DOHH2 (cell line): ENCODE data around the gene TTLL3.
"Not testable (repeated sequence)": the region's sequence is repeated elsewhere in the genome, so short reads cannot be mapped to it uniquely, and the experiment has no call there.

ENCODE experiments used
- H3F3A ChIP-seq: fragments of 200-600 bp; sonication (generic), shearing (Covaris generic); 2 replicates; pipeline ENCODE4 v1.6.0; 2016; ENCODE audit warnings: antibody characterized with exemption, mild to moderate bottlenecking; ENCODE audit not compliant: control insufficient read depth, insufficient read depth
- H3K27ac ChIP-seq: fragments of 200-600 bp; sonication (generic); 2 replicates; pipeline ENCODE4 v1.5.1; 2014; ENCODE audit warnings: low read depth, mild to moderate bottlenecking, low read length, moderate library complexity
- H3K27me3 ChIP-seq: fragments of 200-600 bp; sonication (generic); 2 replicates; pipeline ENCODE4 v1.6.1; 2014; ENCODE audit warnings: mild to moderate bottlenecking, low read length, mixed read lengths; ENCODE audit not compliant: control insufficient read depth
- H3K36me3 ChIP-seq: fragments of 200-600 bp; sonication (generic); 2 replicates; pipeline ENCODE4 v1.6.1; 2014; ENCODE audit warnings: mild to moderate bottlenecking, low read length, moderate library complexity, mixed read lengths; ENCODE audit not compliant: control insufficient read depth
- H3K4me1 ChIP-seq: fragments of 200-600 bp; sonication (generic); 2 replicates; pipeline ENCODE4 v1.6.1; 2014; ENCODE audit warnings: mild to moderate bottlenecking, low read length, mixed read lengths; ENCODE audit not compliant: control insufficient read depth
- H3K4me2 ChIP-seq: fragments of 200-600 bp; sonication (generic); 2 replicates; pipeline ENCODE4 v1.6.0; 2014; ENCODE audit warnings: mild to moderate bottlenecking, low read length, moderate library complexity
- H3K4me3 ChIP-seq: fragments of 200-600 bp; sonication (generic); 2 replicates; pipeline ENCODE4 v1.5.1; 2014; ENCODE audit warnings: mild to moderate bottlenecking, low read length, mixed read lengths
- H3K79me2 ChIP-seq: fragments of 200-600 bp; sonication (generic); 2 replicates; pipeline ENCODE4 v1.6.1; 2014; ENCODE audit warnings: mild to moderate bottlenecking, low read length, mixed read lengths; ENCODE audit not compliant: control insufficient read depth
- H3K9me2 ChIP-seq: fragments of 200-600 bp; sonication (generic); replicated peaks from 2 replicates; pipeline ENCODE4 v1.6.1; 2014; ENCODE audit warnings: mild to moderate bottlenecking, low read length, mixed read lengths; ENCODE audit not compliant: control insufficient read depth
- H3K9me3 ChIP-seq: fragments of 200-600 bp; sonication (generic); 2 replicates; pipeline ENCODE4 v1.6.1; 2014; ENCODE audit warnings: antibody characterized with exemption, low read length, mixed read lengths; ENCODE audit not compliant: control insufficient read depth, insufficient read depth
- H4K20me1 ChIP-seq: fragments of 200-600 bp; sonication (generic); 2 replicates; pipeline ENCODE4 v1.6.0; 2014; ENCODE audit warnings: low read depth, mild to moderate bottlenecking, antibody characterized with exemption, low read length, moderate library complexity; ENCODE audit not compliant: control insufficient read depth, insufficient read depth
- EZH2phosphoT487 ChIP-seq: fragments of 200-600 bp; sonication (generic); IDR thresholded peaks from 2 replicates; pipeline ENCODE4 v1.6.1; 2017; ENCODE audit warnings: borderline replicate concordance, mild to moderate bottlenecking, antibody characterized with exemption, low read length, moderate library complexity, mixed read lengths
- TF ChIP-seq, protein P1 (sequence below): fragments of 200-600 bp; sonication (generic); IDR thresholded peaks from one replicate; pipeline ENCODE4 v1.5.1; 2014; ENCODE audit warnings: antibody characterized with exemption, mild to moderate bottlenecking, low read depth, low read length; ENCODE audit not compliant: poor library complexity, severe bottlenecking

Gene TTLL3

DNA sequence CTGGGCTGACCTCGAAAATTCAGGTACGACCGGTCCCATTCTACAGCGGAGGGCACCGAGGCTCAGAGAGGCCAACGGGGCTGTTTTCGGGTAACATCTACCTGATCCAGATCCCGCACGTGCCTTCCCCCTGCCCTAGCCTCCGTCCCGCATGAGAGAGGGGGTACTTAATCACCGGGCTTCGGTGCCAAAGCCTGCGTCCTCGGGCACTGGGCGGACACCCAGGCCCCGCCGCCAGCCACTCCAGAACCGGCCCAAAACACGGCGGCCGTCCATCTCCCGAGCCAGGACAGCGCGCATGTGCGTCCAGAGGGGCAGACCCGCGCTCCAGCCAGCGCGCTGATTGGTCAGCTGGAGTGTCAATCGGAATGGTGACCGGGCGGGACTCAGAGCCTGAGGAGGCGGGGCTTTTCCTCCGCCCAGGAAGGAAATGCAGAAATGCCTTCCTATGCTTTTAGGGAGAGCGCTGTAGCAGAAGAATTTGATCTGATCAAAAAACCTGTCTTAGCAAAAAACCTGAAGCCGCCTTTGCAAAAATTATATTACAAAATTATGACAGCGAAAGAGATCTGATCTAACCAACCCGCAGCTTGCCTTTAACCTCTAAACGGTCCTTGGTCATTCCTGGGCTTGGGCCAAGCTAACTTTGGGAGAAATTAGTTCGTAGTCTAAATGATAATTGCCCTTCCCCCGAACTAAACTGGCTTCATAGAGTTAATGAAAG, 33.8 kb downstream of the TTLL3 start, which contains the start of gene RPUSD3:
RPUSD3 (minus strand) TSS at position 294 of the 724 bp plus-strand sequence; CDS start at position 276, 18 bp downstream.
- Histone ChIP-seq H3K27me3 (no peaks in the 10 kb centered on the region), H3K36me3 (peaks cover 38% of the 10 kb centered on the region), H3K4me3 (peak within 1 kb of the TSS; percentile 97), H4K20me1 (no peaks in the 10 kb centered on the region), H3K9me2 (no peaks in the 10 kb centered on the region), H3K4me2 (peak within 1 kb of the TSS; percentile 88), H3K27ac (peak within 1 kb of the TSS; percentile 40), H3F3A (no peaks in the 10 kb centered on the region), H3K79me2 (peaks cover 18% of the 10 kb centered on the region), H3K4me1 (peaks cover 13% of the 10 kb centered on the region), H3K9me3 (no peaks in the 10 kb centered on the region)
- TF ChIP-seq, protein P1, sequence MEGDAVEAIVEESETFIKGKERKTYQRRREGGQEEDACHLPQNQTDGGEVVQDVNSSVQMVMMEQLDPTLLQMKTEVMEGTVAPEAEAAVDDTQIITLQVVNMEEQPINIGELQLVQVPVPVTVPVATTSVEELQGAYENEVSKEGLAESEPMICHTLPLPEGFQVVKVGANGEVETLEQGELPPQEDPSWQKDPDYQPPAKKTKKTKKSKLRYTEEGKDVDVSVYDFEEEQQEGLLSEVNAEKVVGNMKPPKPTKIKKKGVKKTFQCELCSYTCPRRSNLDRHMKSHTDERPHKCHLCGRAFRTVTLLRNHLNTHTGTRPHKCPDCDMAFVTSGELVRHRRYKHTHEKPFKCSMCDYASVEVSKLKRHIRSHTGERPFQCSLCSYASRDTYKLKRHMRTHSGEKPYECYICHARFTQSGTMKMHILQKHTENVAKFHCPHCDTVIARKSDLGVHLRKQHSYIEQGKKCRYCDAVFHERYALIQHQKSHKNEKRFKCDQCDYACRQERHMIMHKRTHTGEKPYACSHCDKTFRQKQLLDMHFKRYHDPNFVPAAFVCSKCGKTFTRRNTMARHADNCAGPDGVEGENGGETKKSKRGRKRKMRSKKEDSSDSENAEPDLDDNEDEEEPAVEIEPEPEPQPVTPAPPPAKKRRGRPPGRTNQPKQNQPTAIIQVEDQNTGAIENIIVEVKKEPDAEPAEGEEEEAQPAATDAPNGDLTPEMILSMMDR = no peak
- TF ChIP-seq EZH2phosphoT487 = no peak

DNA sequence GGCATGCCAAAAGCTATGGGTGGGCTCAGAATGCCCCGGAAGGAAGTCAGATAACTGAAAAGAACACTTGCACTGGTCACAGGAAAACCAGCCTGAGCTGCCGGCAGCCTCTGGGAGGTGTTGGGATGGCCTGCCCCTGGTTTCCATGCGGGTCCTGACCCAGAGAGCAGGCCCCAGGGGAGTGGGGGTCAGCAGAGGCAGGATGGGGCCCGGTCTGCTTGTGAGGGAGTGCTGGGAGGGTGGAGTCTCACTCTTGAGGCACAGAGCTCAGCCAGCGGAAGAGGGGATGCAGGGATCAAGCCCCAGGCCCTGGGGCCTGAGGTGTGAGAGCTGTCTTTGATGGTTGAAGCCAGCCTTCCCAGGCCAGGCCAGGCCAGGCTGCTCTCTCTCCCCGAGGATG, 36.2 kb downstream of the TTLL3 start:
- H3K9me2 ChIP-seq = no peaks in the 10 kb centered on the region
- no peaks in the 10 kb centered on the region for H4K20me1 ChIP-seq
- H3K4me1 ChIP-seq = peaks cover 13% of the 10 kb centered on the region
- peaks cover 18% of the 10 kb centered on the region for H3K79me2 ChIP-seq
- H3F3A ChIP-seq = no peaks in the 10 kb centered on the region
- H3K36me3 ChIP-seq = peaks cover 19% of the 10 kb centered on the region
- no peak overlapping the region for H3K27ac ChIP-seq
- no peaks in the 10 kb centered on the region for H3K9me3 ChIP-seq
- no peak overlapping the region for H3K4me2 ChIP-seq
- no peak overlapping the region for H3K4me3 ChIP-seq
- H3K27me3 ChIP-seq = no peaks in the 10 kb centered on the region
- no peak for TF ChIP-seq EZH2phosphoT487
- TF ChIP-seq, protein P1 = no peak

DNA sequence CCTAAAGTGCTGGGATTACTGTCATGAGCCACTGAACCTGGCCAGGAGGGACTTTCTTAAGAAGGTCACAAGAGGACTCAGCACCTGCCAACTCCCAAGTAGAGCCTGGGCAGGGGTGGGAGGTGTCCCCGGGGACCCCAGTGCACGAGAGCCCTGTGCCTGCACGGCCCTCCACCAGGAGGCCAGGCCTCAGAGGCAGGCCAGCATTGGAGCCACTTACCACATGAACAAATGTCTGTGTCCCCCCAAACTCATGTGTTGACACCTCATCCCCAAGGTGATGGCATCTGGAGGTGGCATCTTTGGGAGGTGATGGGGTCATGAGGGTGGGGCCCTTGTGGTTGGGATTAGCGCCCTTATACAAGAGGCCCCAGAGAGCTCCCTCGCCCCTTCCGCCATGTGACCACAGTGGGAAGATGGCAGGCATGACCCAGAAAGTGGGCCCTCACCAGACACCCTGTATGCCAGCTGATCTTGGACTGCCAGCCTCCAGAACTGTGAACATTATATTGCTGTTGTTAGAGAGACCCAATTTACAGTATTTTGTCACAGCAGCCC, 36.9 kb downstream of the TTLL3 start:
- no peaks in the 10 kb centered on the region for H3F3A ChIP-seq
- H3K4me1 ChIP-seq = peaks cover 13% of the 10 kb centered on the region
- peaks cover 11% of the 10 kb centered on the region for H3K36me3 ChIP-seq
- H3K9me3 ChIP-seq = no peaks in the 10 kb centered on the region
- no peaks in the 10 kb centered on the region for H3K9me2 ChIP-seq
- no peak overlapping the region for H3K4me2 ChIP-seq
- TF ChIP-seq, protein P1 = no peak
- no peak for TF ChIP-seq EZH2phosphoT487
- H3K4me3 ChIP-seq = no peak overlapping the region
- no peaks in the 10 kb centered on the region for H3K27me3 ChIP-seq
- H4K20me1 ChIP-seq = no peaks in the 10 kb centered on the region
- no peak overlapping the region for H3K27ac ChIP-seq
- peaks cover 17% of the 10 kb centered on the region for H3K79me2 ChIP-seq

DNA sequence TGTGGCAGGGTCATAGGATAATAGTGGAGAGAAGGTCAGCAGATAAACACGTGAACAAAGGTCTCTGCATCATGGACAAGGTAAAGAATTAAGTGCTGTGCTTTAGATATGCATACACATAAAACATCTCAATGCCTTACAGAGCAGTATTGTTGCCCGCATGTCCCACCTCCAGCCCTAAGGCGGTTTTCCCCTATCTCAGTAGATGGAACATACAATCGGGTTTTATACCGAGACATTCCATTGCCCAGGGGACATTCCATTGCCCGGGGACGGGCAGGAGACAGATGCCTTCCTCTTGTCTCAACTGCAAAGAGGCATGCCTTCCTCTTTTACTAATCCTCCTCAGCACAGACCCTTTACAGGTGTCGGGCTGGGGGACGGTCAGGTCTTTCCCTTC, 37.8 kb downstream of the TTLL3 start:
- not testable (repeated sequence) for H3F3A ChIP-seq, H3K9me2 ChIP-seq, H4K20me1 ChIP-seq, H3K27me3 ChIP-seq, H3K9me3 ChIP-seq, H3K27ac ChIP-seq, H3K4me2 ChIP-seq, H3K79me2 ChIP-seq, H3K4me3 ChIP-seq, H3K4me1 ChIP-seq, H3K36me3 ChIP-seq
